Measurements from ENCODE around the gene PINLYP. TPM values are rescaled to one million over a fixed set of nuclear protein-coding genes. Genes with fewer than 3 reads are reported as not detected.

Gene PINLYP
- total and polyA plus RNA-seq, 9 of the 15 experiments (the other 6 are each of a cell fraction or from before 2014, with no cell fraction given): 1.00 to 6.7 (median 2.2) TPM

DNA sequence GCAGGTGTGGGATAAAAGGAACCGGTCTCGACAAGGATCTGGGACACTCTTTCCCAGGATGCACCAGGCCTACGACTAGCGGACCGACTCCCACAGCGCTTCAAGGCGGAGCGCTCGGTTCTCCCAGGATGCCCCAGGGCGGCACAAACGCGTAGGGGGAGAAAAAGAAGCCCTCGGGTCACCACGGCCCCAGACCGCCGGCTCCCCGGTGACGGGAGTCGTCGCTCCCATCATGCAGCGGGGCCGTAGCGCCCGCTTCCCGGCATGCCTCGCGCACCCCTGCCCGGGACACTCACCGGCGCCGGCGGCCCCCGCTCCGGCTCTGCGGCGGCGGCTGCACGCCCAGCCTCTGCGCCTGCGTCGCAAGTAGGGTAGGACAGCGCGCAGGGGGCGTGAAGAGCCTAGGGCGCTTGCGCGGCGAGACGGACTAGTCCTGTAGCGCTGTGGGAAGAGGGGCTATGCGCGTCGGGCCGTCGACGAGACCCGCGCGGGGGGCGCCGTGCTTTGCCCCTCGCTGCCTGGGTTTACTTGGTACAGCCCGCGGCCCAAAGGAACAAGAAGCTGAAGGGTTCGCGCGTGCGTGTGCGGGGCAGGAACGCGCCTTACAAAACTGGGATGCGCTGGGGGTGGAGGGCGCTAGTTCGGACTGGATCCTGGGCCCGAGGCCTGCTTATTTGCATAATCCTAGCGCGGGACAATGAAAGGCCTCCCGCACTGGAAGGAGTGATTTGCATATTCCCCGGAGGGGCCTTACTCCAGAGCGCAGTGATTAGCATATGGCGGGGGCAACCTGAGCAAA lies 43.9 kb downstream of the PINLYP start, which contains the start of gene ZNF428 (continued):
- TF ChIP-seq, protein P1, sequence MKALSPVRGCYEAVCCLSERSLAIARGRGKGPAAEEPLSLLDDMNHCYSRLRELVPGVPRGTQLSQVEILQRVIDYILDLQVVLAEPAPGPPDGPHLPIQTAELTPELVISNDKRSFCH (CRISPR knock-in tag; IDR thresholded peaks at IDR 0.05): no peak
- TF ChIP-seq, protein P1 (tag; IDR thresholded peaks at IDR 0.05): peak; percentile 71; the same call in 1 of the 2 replicates
- TF ChIP-seq DDX20 (tag; IDR thresholded peaks at IDR 0.05; ENCODE audit: low read depth) (no peak), HMG20A (CRISPR knock-in tag; conservative IDR thresholded peaks at IDR 0.05) (no peak), ZKSCAN1 (IDR thresholded peaks at IDR 0.05; ENCODE audit: low read depth, low read length) (no peak), TAF15 (IDR thresholded peaks at IDR 0.05; ENCODE audit: low read depth, low read length) (no peak), CREBBP (IDR thresholded peaks at IDR 0.05; ENCODE audit: low read depth, low read length) (no peak), HDAC3 (IDR thresholded peaks at IDR 0.05; ENCODE audit: borderline replicate concordance, partially characterized antibody) (no peak), ZNF384 (IDR thresholded peaks at IDR 0.05; ENCODE audit: low read depth, low read length) (no peak), BRD9 (IDR thresholded peaks at IDR 0.05; ENCODE audit: low read depth, partially characterized antibody) (no peak), GATAD2B (IDR thresholded peaks at IDR 0.05; ENCODE audit: borderline replicate concordance) (0 out of 2 replicates have a peak, but pooled peaks have one; percentile 46)
- TF ChIP-seq, protein P2, sequence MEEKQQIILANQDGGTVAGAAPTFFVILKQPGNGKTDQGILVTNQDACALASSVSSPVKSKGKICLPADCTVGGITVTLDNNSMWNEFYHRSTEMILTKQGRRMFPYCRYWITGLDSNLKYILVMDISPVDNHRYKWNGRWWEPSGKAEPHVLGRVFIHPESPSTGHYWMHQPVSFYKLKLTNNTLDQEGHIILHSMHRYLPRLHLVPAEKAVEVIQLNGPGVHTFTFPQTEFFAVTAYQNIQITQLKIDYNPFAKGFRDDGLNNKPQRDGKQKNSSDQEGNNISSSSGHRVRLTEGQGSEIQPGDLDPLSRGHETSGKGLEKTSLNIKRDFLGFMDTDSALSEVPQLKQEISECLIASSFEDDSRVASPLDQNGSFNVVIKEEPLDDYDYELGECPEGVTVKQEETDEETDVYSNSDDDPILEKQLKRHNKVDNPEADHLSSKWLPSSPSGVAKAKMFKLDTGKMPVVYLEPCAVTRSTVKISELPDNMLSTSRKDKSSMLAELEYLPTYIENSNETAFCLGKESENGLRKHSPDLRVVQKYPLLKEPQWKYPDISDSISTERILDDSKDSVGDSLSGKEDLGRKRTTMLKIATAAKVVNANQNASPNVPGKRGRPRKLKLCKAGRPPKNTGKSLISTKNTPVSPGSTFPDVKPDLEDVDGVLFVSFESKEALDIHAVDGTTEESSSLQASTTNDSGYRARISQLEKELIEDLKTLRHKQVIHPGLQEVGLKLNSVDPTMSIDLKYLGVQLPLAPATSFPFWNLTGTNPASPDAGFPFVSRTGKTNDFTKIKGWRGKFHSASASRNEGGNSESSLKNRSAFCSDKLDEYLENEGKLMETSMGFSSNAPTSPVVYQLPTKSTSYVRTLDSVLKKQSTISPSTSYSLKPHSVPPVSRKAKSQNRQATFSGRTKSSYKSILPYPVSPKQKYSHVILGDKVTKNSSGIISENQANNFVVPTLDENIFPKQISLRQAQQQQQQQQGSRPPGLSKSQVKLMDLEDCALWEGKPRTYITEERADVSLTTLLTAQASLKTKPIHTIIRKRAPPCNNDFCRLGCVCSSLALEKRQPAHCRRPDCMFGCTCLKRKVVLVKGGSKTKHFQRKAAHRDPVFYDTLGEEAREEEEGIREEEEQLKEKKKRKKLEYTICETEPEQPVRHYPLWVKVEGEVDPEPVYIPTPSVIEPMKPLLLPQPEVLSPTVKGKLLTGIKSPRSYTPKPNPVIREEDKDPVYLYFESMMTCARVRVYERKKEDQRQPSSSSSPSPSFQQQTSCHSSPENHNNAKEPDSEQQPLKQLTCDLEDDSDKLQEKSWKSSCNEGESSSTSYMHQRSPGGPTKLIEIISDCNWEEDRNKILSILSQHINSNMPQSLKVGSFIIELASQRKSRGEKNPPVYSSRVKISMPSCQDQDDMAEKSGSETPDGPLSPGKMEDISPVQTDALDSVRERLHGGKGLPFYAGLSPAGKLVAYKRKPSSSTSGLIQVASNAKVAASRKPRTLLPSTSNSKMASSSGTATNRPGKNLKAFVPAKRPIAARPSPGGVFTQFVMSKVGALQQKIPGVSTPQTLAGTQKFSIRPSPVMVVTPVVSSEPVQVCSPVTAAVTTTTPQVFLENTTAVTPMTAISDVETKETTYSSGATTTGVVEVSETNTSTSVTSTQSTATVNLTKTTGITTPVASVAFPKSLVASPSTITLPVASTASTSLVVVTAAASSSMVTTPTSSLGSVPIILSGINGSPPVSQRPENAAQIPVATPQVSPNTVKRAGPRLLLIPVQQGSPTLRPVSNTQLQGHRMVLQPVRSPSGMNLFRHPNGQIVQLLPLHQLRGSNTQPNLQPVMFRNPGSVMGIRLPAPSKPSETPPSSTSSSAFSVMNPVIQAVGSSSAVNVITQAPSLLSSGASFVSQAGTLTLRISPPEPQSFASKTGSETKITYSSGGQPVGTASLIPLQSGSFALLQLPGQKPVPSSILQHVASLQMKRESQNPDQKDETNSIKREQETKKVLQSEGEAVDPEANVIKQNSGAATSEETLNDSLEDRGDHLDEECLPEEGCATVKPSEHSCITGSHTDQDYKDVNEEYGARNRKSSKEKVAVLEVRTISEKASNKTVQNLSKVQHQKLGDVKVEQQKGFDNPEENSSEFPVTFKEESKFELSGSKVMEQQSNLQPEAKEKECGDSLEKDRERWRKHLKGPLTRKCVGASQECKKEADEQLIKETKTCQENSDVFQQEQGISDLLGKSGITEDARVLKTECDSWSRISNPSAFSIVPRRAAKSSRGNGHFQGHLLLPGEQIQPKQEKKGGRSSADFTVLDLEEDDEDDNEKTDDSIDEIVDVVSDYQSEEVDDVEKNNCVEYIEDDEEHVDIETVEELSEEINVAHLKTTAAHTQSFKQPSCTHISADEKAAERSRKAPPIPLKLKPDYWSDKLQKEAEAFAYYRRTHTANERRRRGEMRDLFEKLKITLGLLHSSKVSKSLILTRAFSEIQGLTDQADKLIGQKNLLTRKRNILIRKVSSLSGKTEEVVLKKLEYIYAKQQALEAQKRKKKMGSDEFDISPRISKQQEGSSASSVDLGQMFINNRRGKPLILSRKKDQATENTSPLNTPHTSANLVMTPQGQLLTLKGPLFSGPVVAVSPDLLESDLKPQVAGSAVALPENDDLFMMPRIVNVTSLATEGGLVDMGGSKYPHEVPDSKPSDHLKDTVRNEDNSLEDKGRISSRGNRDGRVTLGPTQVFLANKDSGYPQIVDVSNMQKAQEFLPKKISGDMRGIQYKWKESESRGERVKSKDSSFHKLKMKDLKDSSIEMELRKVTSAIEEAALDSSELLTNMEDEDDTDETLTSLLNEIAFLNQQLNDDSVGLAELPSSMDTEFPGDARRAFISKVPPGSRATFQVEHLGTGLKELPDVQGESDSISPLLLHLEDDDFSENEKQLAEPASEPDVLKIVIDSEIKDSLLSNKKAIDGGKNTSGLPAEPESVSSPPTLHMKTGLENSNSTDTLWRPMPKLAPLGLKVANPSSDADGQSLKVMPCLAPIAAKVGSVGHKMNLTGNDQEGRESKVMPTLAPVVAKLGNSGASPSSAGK (IDR thresholded peaks at IDR 0.05): peak; percentile 87

All from K562 (cell line).